K562 (cell line): ENCODE data around the gene MAN2A1. TPM values are rescaled to one million over a fixed set of nuclear protein-coding genes. Genes with fewer than 3 reads are reported as not detected.

ENCODE experiments used
- CHD2 ChIP-seq: IDR thresholded peaks from 2 replicates; pipeline ENCODE4 v1.6.1; 2011; ENCODE audit warnings: low read depth, low read length
- DACH1 ChIP-seq: fragments of 450-650 bp; IDR thresholded peaks from 2 replicates; pipeline ENCODE4 v1.6.1; 2018; ENCODE audit not compliant: partially characterized antibody
- LEF1 ChIP-seq: fragments of 450-650 bp; IDR thresholded peaks from 2 replicates; pipeline ENCODE4 v1.6.1; 2016; ENCODE audit warnings: mild to moderate bottlenecking
- MTA2 ChIP-seq: fragments of 450-650 bp; IDR thresholded peaks from 2 replicates; pipeline ENCODE4 v1.6.1; 2016; ENCODE audit warnings: low read depth
- NR2F6 ChIP-seq: fragments of 450-650 bp; formaldehyde crosslinking; IDR thresholded peaks from 2 replicates; pipeline ENCODE4 v1.4.0; 2020; ENCODE audit warnings: mild to moderate bottlenecking
- POLR2B ChIP-seq: fragments of 450-650 bp; IDR thresholded peaks from 2 replicates; pipeline ENCODE4 v1.6.1; 2018; ENCODE audit warnings: low read depth; ENCODE audit not compliant: partially characterized antibody
- RBM34 ChIP-seq: fragments of 200-400 bp; formaldehyde crosslinking; IDR thresholded peaks from 2 replicates; pipeline ENCODE4 v1.6.1; 2018; ENCODE audit warnings: low read length, borderline replicate concordance; ENCODE audit not compliant: insufficient read depth
- ZC3H11A ChIP-seq: IDR thresholded peaks from 2 replicates; pipeline ENCODE4 v1.6.1; 2012; ENCODE audit warnings: low read depth, low read length, improper control_type of control experiment
- ZNF407 ChIP-seq: fragments of 450-650 bp; IDR thresholded peaks from 2 replicates; pipeline ENCODE4 v1.6.1; 2016; ENCODE audit warnings: low read depth
- ZNF449 ChIP-seq: fragments of 250-450 bp; sonication (Bioruptor Pico); IDR thresholded peaks from 2 replicates; pipeline ENCODE4 v1.8.0; 2022; ENCODE audit warnings: moderate library complexity, mild to moderate bottlenecking, inconsistent platforms
- ZNF695 ChIP-seq: fragments of 450-650 bp; formaldehyde crosslinking; IDR thresholded peaks from 2 replicates; pipeline ENCODE4 v1.4.0; 2020; ENCODE audit warnings: mild to moderate bottlenecking, moderate library complexity
- polyA plus RNA-seq, 8 experiments: library from polyadenylated mRNA; depleted of rRNA in 4 of 8; stranded (reverse) in 5 of 8; unstranded in 3 of 8; fragments of >200 nt; fragmentation: Nextera tagmentation in 2 of 8; fragmentation: Illumina TruSeq in 1 of 8; extraction: Ambion mirVana in 2 of 8; extraction: Trizol in 1 of 8; gene quantifications; 2 replicates each; pipeline versions ENCODE4 v1.2.1 to v1.2.3, GENCODE V29; 2011 to 2014; ENCODE audit warnings: inconsistent platforms in 1 of 8, missing spikeins in 1 of 8
- total RNA-seq, 7 experiments: library from RNA; depleted of rRNA in 6 of 7; stranded (reverse); fragments of >200 nt in 6 of 7; fragmentation: Illumina TruSeq in 2 of 7; extraction: Trizol in 2 of 7; gene quantifications; 2 replicates each; pipeline versions ENCODE4 v1.2.1 to v1.2.3, GENCODE V29; 2011 to 2021; ENCODE audit warnings: low replicate concordance in 1 of 7

The MAN2A1 gene
- total and polyA plus RNA-seq, 9 of the 15 experiments (the other 6 are each of a cell fraction or from before 2014, with no cell fraction given) = 5.2 to 32.0 (median 19.8) TPM

GRCh38 chr5:109743770-109744212 is 54.1 kb downstream of the MAN2A1 start (continued):
- no peak for TF ChIP-seq ZNF407
- TF ChIP-seq CHD2 = no peak
- TF ChIP-seq ZC3H11A = no peak
- TF ChIP-seq POLR2B = no peak
- TF ChIP-seq RBM34 = no peak
- TF ChIP-seq MTA2 = peak; percentile 20; the same call in 1 of the 2 replicates
- TF ChIP-seq ZNF449 (CRISPR knock-in tag) = no peak
- TF ChIP-seq DACH1 = no peak
- TF ChIP-seq ZNF695 = no peak
- no peak for TF ChIP-seq NR2F6 (CRISPR knock-in tag)
- TF ChIP-seq LEF1 = peak; percentile 40; the same call in 1 of the 2 replicates
